Measurements from ENCODE around the gene ZW10. TPM values are rescaled to one million over a fixed set of nuclear protein-coding genes. Genes with fewer than 3 reads are reported as not detected.
A peak's percentile ranks its signal among the peaks of the same experiment; 100 is the strongest.

ZW10 gene
- total and polyA plus RNA-seq, 10 of the 15 experiments (the other 5 are each of a cell fraction or from before 2014, with no cell fraction given) = 5.4 to 32.0 (median 17.3) TPM

DNA sequence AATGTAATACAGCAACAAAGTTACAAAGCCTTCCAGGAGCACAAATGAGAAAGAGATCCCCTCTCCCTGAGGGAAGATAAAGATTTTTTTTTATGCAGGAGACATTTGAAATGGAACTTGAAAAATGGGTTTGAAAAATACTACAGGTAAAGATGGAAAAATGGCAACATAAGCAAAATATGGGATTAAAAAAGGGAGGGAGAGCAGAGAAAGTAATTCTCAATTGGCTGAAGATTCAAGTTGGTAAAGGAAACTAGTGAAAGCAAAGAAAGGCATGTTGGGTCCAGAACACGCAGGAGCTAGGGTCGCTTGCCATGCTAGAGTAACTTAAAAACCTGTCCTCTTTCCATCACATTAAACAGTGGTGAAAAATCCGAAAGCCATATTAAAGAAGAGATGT, 1.5 kb downstream of the ZW10 start:
- no peak overlapping the region for H3K9ac ChIP-seq (ENCODE audit: control insufficient read depth, insufficient read depth, low read length)
- no peaks in the 10 kb centered on the region for H3K9me3 ChIP-seq (replicated peaks; ENCODE audit: control insufficient read depth, insufficient read depth, low read length)
- no TSS peak for BruUV-seq (replicated peaks)
- H3K79me2 ChIP-seq (ENCODE audit: control insufficient read depth, insufficient read depth, low read length) = peaks cover 12% of the 10 kb centered on the region
- ChIA-PET RAD21 (ENCODE audit: unreplicated experiment) (no interaction called here), CTCF (interaction anchor here (2.5 kb wide), 1 partner anchor 11 kb away, joined by 11 read pairs; no protein-coding TSS in a partner anchor), POLR2A (interaction anchor here (0.5 kb wide), 1 partner anchor 31 kb away, joined by 4 read pairs; no protein-coding TSS in a partner anchor), SMC1A (ENCODE audit: uncharacterized antibody, unreplicated experiment) (no interaction called here)
- no peak for DNase-seq (ENCODE audit: low read depth, low spot score)
- FAIRE-seq = no peak
- no peak for TF ChIP-seq TARDBP (IDR thresholded peaks at IDR 0.05; ENCODE audit: borderline replicate concordance)
- no peak for TF ChIP-seq MXI1 (IDR thresholded peaks at IDR 0.05; ENCODE audit: low read depth, low read length)
- TF ChIP-seq EED (IDR thresholded peaks at IDR 0.05; ENCODE audit: low read depth) = no peak
- no peak for TF ChIP-seq GATAD2B (conservative IDR thresholded peaks at IDR 0.05; ENCODE audit: low read depth)
- in situ Hi-C loops (cut with MboI) = loop anchor here (10.0 kb wide), 1 partner anchor 457 kb away; the partner anchor contains the start of gene TTC12
- peak overlapping the region; percentile 45 for H3K4me2 ChIP-seq (ENCODE audit: control insufficient read depth, insufficient read depth)
- no peak for ATAC-seq
- peak overlapping the region; percentile 91; the same call in 1 of the 2 replicates for H3K4me3 ChIP-seq
- H3K4me1 ChIP-seq (ENCODE audit: control insufficient read depth, insufficient read depth, low read length) = no peaks in the 10 kb centered on the region
- no peaks in the 10 kb centered on the region for H4K20me1 ChIP-seq (ENCODE audit: control insufficient read depth, insufficient read depth)
- no peaks in the 10 kb centered on the region for H3K27me3 ChIP-seq (replicated peaks in 1 of 2; ENCODE audit: control insufficient read depth in 2 of 2, insufficient read depth in 2 of 2, low read length in 1 of 2)
- no peak overlapping the region for H3K27ac ChIP-seq (ENCODE audit: control insufficient read depth, insufficient read depth)
- no peak overlapping the region for H2AFZ ChIP-seq (ENCODE audit: control insufficient read depth, low read depth, low read length)
- peaks cover 0 to 15% of the 10 kb centered on the region in 2 experiments; a peak in 2 of 4 replicates for H3K36me3 ChIP-seq (ENCODE audit: control insufficient read depth in 2 of 2, insufficient read depth in 2 of 2, low read length in 1 of 2)
- WGBS (ENCODE audit: insufficient coverage, insufficient replicate concordance, low lambda C conversion rate, missing lambda C conversion rate) = 62% methylated on average over 3 of the region's 3 CpGs
- intact Hi-C loops (cut with micrococcal nuclease; ENCODE audit: unreplicated experiment) = loop anchor here (2.0 kb wide), 1 partner anchor 103 kb away; the partner anchor contains the start of gene USP28

DNA sequence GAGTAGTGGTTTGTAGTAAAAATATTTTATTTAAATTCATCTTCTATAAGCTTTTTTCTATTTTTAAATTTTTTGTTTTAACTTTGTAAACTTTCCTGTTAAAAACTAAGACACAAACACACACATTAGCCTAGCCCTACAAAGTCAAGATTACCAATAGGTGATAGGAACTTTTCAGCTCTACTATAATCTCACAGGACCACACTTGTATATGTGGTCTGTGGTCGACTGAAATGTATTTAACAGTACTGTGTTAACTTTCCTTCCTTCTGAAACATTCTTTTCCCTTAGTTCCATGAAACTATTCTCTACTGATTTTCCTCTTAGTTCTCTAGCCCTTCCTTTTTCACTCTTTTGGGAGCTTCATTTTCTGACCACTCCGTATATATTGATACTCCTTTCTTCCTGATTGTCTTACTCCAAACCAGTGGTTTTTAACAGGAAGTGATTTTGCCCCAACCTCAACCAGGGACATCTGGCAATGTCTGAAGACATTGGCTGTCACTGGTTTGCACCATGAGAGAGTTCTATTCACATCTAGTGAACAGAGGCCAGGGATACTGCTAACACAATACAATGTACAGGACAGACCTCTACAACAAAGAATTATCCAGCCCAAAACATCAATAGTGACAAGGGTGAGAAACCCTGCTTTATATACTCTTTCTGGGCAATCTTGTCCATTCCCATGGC, 8.8 kb downstream of the ZW10 start:
- DNase-seq (ENCODE audit: low read depth, low spot score) = no peak
- no peak for FAIRE-seq
- Histone ChIP-seq H3K4me3 (no peak overlapping the region), H3K27ac (ENCODE audit: control insufficient read depth, insufficient read depth) (no peak overlapping the region), H3K9me3 (replicated peaks; ENCODE audit: control insufficient read depth, insufficient read depth, low read length) (no peaks in the 10 kb centered on the region), H2AFZ (ENCODE audit: control insufficient read depth, low read depth, low read length) (no peak overlapping the region), H4K20me1 (ENCODE audit: control insufficient read depth, insufficient read depth) (no peaks in the 10 kb centered on the region), H3K4me1 (ENCODE audit: control insufficient read depth, insufficient read depth, low read length) (no peaks in the 10 kb centered on the region), H3K36me3 (ENCODE audit: control insufficient read depth in 2 of 2, insufficient read depth in 2 of 2, low read length in 1 of 2) (peaks cover 2 to 31% of the 10 kb centered on the region in 2 experiments), H3K9ac (ENCODE audit: control insufficient read depth, insufficient read depth, low read length) (no peak overlapping the region), H3K79me2 (ENCODE audit: control insufficient read depth, insufficient read depth, low read length) (peaks cover 2% of the 10 kb centered on the region), H3K27me3 (replicated peaks in 1 of 2; ENCODE audit: control insufficient read depth in 2 of 2, insufficient read depth in 2 of 2, low read length in 1 of 2) (no peaks in the 10 kb centered on the region), H3K4me2 (ENCODE audit: control insufficient read depth, insufficient read depth) (no peak overlapping the region)
- no peak for ATAC-seq
- ChIA-PET RAD21 (ENCODE audit: unreplicated experiment) (no interaction called here), SMC1A (ENCODE audit: uncharacterized antibody, unreplicated experiment) (no interaction called here), POLR2A (no interaction called here), CTCF (interaction anchor here (2.7 kb wide), 1 partner anchor 9 kb away, joined by 12 read pairs; the partner anchor contains the start of gene ZW10)
- BruUV-seq (replicated peaks) = no TSS peak
- in situ Hi-C loops (cut with MboI) = no loop called here
- intact Hi-C loops (cut with micrococcal nuclease; ENCODE audit: unreplicated experiment) = no loop called here
- 100% methylated on average over 2 of the region's 2 CpGs for WGBS (ENCODE audit: insufficient coverage, insufficient replicate concordance, low lambda C conversion rate, missing lambda C conversion rate)
- TF ChIP-seq RCOR1 (conservative IDR thresholded peaks at IDR 0.05; ENCODE audit: low read depth, low read length) (no peak), MTA3 (IDR thresholded peaks at IDR 0.05; ENCODE audit: borderline replicate concordance, low read length) (no peak), RFX5 (IDR thresholded peaks at IDR 0.05; ENCODE audit: low read depth, low read length) (no peak), TARDBP (IDR thresholded peaks at IDR 0.05; ENCODE audit: borderline replicate concordance) (no peak), NR2C2 (IDR thresholded peaks at IDR 0.05; ENCODE audit: borderline replicate concordance, control insufficient read depth, insufficient read length, low read depth) (no peak), FOS (IDR thresholded peaks at IDR 0.05; ENCODE audit: borderline replicate concordance, extremely low read depth, insufficient read length) (no peak), TAF1 (IDR thresholded peaks at IDR 0.05; ENCODE audit: borderline replicate concordance, low read depth, low read length) (no peak), CUX1 (IDR thresholded peaks at IDR 0.05; ENCODE audit: insufficient replicate concordance, low read depth, low read length) (no peak), SMAD5 (IDR thresholded peaks at IDR 0.05; ENCODE audit: low read depth) (no peak)

All from GM12878 (cell line).